ENCODE measurements around the gene HPCAL4. TPM values are rescaled to one million over a fixed set of nuclear protein-coding genes. Genes with fewer than 3 reads are reported as not detected.

HPCAL4 gene
- total RNA-seq, 4 donors from 2014 or later, result 0.11 to 0.83 (median 0.29) TPM

DNA sequence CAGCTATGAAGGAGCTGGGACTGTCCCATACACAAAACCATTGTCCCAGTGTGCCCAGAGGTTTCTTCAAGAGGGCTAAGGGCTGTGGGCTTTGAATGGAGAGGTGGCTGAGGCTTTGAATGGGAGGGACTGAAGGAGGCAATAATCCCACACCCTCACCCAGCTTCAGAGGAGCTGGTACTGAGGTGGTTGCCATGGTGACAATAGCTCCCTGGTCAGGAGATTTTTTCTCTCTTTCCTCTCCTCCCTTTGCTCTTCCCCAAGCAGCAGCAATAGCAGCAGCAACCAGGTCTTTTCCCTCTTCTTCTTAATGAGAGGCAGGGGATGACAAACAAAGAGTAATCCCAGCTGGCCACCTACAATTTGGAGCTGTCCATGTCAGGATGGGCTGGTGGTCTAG is 1.6 kb downstream of the HPCAL4 start:
- no peak for TF ChIP-seq POLR2A (IDR thresholded peaks at IDR 0.05)
- TF ChIP-seq, protein P1, sequence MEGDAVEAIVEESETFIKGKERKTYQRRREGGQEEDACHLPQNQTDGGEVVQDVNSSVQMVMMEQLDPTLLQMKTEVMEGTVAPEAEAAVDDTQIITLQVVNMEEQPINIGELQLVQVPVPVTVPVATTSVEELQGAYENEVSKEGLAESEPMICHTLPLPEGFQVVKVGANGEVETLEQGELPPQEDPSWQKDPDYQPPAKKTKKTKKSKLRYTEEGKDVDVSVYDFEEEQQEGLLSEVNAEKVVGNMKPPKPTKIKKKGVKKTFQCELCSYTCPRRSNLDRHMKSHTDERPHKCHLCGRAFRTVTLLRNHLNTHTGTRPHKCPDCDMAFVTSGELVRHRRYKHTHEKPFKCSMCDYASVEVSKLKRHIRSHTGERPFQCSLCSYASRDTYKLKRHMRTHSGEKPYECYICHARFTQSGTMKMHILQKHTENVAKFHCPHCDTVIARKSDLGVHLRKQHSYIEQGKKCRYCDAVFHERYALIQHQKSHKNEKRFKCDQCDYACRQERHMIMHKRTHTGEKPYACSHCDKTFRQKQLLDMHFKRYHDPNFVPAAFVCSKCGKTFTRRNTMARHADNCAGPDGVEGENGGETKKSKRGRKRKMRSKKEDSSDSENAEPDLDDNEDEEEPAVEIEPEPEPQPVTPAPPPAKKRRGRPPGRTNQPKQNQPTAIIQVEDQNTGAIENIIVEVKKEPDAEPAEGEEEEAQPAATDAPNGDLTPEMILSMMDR (IDR thresholded peaks at IDR 0.05), result no peak
- intact Hi-C loops (cut with DNase I), result no loop called here
- no peak overlapping the region for H3K4me3 ChIP-seq (replicated peaks in 1 of 3)
- H3K9me3 ChIP-seq, result no peaks in the 10 kb centered on the region
- H3K36me3 ChIP-seq, result no peaks in the 10 kb centered on the region
- no peak for DNase-seq
- no peaks in the 10 kb centered on the region for H3K27me3 ChIP-seq
- peaks cover 13 to 19% of the 10 kb centered on the region in 2 donors for H3K4me1 ChIP-seq
- H3K27ac ChIP-seq, result no peak overlapping the region

DNA sequence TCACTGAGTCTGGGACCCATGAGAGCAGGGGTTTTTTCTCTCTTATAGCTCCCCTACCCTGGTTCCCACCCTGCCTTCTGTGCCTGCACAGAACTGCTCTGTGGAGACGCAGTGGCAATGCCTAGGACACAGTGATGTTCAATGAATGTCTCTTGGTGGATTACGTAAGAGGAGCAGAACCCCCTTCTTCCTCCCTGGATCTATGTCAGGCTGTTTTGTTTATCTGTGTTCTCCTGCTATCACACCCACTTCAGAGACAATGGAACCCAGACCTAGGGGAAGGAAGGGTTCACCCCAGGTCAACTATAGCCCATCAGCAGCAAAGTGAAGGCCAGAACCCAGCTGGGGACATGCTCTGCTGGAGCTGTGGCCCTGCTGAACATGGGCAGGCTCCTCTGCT is 2.0 kb downstream of the HPCAL4 start:
- no peak for DNase-seq
- WGBS, 2 donors, result 71 to 87% methylated on average over 2 of the region's 2 CpGs
- H3K4me1 ChIP-seq, result peaks cover 13 to 19% of the 10 kb centered on the region in 2 donors
- no peak overlapping the region for H3K27ac ChIP-seq
- no peak overlapping the region for H3K4me3 ChIP-seq (replicated peaks in 1 of 3)
- H3K36me3 ChIP-seq, result no peaks in the 10 kb centered on the region
- no peak for TF ChIP-seq POLR2A (IDR thresholded peaks at IDR 0.05)
- TF ChIP-seq, protein P1 (IDR thresholded peaks at IDR 0.05), result no peak
- no peaks in the 10 kb centered on the region for H3K9me3 ChIP-seq
- no peaks in the 10 kb centered on the region for H3K27me3 ChIP-seq
- intact Hi-C loops (cut with DNase I), result no loop called here

DNA sequence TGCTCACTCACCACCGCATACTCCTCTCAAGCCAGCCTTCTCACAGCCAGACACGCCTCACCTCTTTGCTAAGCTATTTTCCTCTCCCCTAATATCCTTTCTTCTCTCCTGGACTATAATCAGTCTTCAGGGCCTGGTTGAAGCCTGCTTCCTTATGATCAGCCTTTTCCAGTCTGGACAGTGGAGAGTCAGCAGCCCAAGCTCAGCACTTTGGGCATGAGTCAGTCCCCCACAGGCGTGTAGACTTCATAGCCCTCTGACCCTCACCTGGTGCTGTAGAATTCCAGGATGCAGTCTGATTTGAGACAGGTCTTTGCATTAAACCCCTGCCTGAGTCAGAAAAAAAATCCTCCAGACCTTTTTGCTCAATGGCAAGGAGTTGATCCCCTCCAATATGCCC is 2.5 kb downstream of the HPCAL4 start:
- intact Hi-C loops (cut with DNase I), result no loop called here
- no peak for DNase-seq
- H3K36me3 ChIP-seq, result no peaks in the 10 kb centered on the region
- no peak for TF ChIP-seq POLR2A (IDR thresholded peaks at IDR 0.05)
- TF ChIP-seq, protein P1 (IDR thresholded peaks at IDR 0.05), result no peak
- no peak overlapping the region for H3K27ac ChIP-seq
- no peak overlapping the region for H3K4me3 ChIP-seq (replicated peaks in 1 of 3)
- WGBS, 2 donors, result 82 to 89% methylated on average over 3 of the region's 3 CpGs
- H3K27me3 ChIP-seq, result peaks cover 3% of the 10 kb centered on the region
- H3K9me3 ChIP-seq, result no peaks in the 10 kb centered on the region
- peaks cover 13 to 19% of the 10 kb centered on the region in 2 donors for H3K4me1 ChIP-seq

DNA sequence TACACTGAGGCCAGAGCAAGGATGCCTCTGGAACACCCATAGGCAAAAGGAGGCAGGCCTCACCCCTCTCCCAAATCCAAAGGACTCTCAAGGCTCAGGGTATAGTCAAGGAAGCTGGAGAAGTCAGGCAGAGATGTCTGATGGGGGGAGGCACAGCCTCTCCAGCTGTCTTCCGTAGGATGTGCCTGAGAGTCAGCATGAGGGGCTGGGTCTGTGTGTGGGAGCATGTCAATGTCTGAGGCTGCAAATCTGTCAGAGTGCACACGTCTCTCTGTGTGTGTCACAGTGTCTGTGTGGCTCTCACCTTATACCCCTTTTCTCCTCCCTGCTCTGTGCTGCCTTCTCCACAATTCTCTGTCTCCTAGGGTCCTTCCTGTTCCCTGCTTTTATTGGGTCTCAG is 4.0 kb downstream of the HPCAL4 start:
- no peak for TF ChIP-seq POLR2A (IDR thresholded peaks at IDR 0.05)
- TF ChIP-seq, protein P1 (IDR thresholded peaks at IDR 0.05), result no peak
- peaks cover 10 to 14% of the 10 kb centered on the region in 2 donors for H3K4me1 ChIP-seq
- peaks cover 4% of the 10 kb centered on the region for H3K27me3 ChIP-seq
- H3K27ac ChIP-seq, result no peak overlapping the region
- no peaks in the 10 kb centered on the region for H3K9me3 ChIP-seq
- no peaks in the 10 kb centered on the region for H3K36me3 ChIP-seq
- H3K4me3 ChIP-seq (replicated peaks in 1 of 3), result no peak overlapping the region
- DNase-seq, result no peak
- WGBS, 2 donors, result 57 to 82% methylated on average over 2 of the region's 2 CpGs
- intact Hi-C loops (cut with DNase I), result no loop called here

DNA sequence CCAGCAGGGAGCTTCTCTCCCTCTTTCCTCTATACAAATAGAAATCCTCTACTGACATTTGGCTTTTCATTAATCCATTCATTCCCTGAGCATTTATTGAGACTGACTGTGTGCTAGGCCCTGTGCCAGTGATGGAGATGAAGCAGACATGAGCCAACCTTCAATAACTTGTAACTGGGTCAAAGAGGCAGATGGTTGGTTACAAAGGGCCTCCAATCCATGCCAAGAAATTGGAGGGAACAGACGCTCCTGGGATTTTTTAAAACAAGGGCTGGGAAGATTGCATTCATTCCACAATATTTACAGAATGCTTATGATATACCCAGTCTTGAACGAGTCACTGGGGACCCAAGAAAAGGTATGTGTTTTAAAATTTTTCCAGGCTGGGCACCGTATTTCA is 6.2 kb downstream of the HPCAL4 start:
- Histone ChIP-seq H3K27me3 (peaks cover 4% of the 10 kb centered on the region), H3K27ac (no peak overlapping the region), H3K36me3 (no peaks in the 10 kb centered on the region), H3K4me1 (no peaks in the 10 kb centered on the region), H3K4me3 (replicated peaks in 1 of 3) (no peak overlapping the region), H3K9me3 (no peaks in the 10 kb centered on the region)
- TF ChIP-seq POLR2A (IDR thresholded peaks at IDR 0.05), result no peak
- TF ChIP-seq, protein P1 (IDR thresholded peaks at IDR 0.05), result no peak
- intact Hi-C loops (cut with DNase I), result no loop called here
- 77 to 90% methylated on average over 3 of the region's 3 CpGs for WGBS, 2 donors
- DNase-seq, result no peak

Data from thyroid gland (tissue), 4 donors.